PFSK-1 (cell line): ENCODE measurements around the gene OSBPL2.

Source experiments
- POLR2AphosphoS5 ChIP-seq: IDR thresholded peaks from 2 replicates; pipeline ENCODE4 v1.6.1; 2012; ENCODE audit warnings: low read depth, mild to moderate bottlenecking, control low read depth, low read length, moderate library complexity
- SIN3A ChIP-seq: IDR thresholded peaks from 2 replicates; pipeline ENCODE4 v1.6.1; 2012; ENCODE audit warnings: mild to moderate bottlenecking, low read length, moderate library complexity, borderline replicate concordance; ENCODE audit not compliant: insufficient read depth
- TAF1 ChIP-seq: IDR thresholded peaks from 2 replicates; pipeline ENCODE4 v1.6.1; 2012; ENCODE audit warnings: low read length, control low read depth, borderline replicate concordance; ENCODE audit not compliant: insufficient read depth

DNA sequence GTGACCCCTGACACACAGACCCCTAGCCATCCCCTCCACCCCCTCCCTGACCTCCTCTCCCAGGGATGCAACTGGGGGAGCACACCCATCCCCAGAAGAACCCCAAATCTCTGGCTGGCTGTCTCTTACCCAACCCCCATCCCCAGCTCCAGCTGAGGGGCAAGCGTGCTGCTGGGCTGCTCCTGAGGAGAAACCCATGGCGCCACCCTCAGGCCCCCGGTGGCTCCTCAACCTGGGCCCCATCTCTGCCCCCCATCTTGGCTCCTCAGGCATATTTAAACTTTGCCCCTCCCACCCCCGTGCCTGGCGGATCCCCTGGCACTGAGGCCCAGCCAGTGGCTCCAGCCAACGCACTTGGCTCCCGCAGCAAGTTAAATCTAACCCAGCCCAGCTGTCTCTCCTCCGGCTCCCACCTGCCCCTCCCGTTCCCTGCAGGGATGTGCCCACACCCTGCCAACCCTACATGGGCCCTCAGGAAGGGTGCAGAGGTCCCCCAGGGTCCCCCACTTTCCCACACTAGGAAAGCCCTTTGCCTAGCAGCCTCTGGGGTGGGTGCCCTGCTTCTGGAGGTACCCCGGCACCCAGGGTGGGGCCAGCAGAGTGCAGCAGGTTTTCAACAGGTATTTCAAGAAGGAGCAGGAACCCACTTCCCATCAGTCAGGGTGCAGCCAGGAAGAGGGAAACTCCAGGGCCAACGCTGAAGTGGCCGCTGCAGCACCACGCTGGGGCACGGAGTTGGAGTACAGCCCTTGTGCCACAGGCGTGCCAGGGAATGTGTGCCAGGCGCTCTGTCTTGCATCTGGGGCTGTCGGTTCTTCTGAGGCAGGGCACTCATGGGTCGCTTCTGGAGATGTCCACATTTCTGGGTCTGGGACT lies 5.3 kb upstream of the OSBPL2 start:
- TF ChIP-seq TAF1 = no peak
- no peak for TF ChIP-seq POLR2AphosphoS5
- no peak for TF ChIP-seq SIN3A
